ENCODE measurements around the gene IL37.

The IL37 gene, protein sequence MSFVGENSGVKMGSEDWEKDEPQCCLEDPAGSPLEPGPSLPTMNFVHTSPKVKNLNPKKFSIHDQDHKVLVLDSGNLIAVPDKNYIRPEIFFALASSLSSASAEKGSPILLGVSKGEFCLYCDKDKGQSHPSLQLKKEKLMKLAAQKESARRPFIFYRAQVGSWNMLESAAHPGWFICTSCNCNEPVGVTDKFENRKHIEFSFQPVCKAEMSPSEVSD

DNA sequence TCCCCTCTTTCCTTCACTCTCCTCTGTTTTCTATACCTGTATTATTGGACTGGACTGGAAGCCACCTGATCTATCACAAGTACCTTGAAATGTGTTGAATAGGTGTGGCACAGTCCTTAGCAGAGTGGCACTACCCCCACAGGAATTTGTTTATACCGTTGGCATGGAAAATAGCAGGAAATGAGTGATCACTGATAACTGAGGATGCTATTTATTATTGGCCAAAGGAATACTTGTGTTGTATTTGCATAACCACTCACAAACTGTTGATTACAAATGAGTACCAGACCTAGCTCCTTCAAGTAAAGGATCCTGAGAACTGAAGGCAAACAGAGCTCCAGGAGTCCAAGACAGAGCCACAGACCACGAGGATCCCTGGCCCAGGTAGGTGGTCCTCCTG lies at the start of gene IL37:
TSS of gene IL37 (plus strand) at position 301 of the 400 bp plus-strand sequence. CDS start 1,848 bp downstream, outside the sequence.
- no peak for DNase-seq (ENCODE audit: low spot score)

DNA sequence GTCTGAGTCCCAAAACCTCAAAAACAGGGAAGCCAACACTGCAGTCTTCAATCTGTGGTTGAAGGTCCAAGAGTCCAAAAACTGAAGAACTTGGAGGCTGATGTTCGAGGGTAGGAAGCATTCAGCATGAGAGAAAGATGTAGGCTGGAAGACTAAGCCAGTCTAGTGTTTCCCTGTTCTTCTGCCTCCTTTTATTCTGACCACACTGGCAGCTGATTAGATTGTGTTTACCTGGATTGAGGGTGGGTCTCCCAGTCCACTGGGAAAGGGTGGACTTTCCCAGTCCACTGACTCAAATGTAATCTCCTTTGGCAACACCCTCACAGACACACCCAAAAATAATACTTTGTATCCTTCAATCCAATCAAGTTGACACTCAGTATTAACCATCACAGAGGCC lies 46.9 kb upstream of the IL37 start:
- no peak for DNase-seq (ENCODE audit: low spot score)

- no peak for DNase-seq (ENCODE audit: low spot score)
Observed at GRCh38 chr2:112866128-112866835, 44.7 kb upstream of the IL37 start.

GRCh38 chr2:112867701-112868631 lies 43.0 kb upstream of the IL37 start:
- DNase-seq (ENCODE audit: low spot score): no peak

GRCh38 chr2:112869258-112869842 lies 41.6 kb upstream of the IL37 start:
- DNase-seq (ENCODE audit: low spot score): peak; percentile 9

DNA sequence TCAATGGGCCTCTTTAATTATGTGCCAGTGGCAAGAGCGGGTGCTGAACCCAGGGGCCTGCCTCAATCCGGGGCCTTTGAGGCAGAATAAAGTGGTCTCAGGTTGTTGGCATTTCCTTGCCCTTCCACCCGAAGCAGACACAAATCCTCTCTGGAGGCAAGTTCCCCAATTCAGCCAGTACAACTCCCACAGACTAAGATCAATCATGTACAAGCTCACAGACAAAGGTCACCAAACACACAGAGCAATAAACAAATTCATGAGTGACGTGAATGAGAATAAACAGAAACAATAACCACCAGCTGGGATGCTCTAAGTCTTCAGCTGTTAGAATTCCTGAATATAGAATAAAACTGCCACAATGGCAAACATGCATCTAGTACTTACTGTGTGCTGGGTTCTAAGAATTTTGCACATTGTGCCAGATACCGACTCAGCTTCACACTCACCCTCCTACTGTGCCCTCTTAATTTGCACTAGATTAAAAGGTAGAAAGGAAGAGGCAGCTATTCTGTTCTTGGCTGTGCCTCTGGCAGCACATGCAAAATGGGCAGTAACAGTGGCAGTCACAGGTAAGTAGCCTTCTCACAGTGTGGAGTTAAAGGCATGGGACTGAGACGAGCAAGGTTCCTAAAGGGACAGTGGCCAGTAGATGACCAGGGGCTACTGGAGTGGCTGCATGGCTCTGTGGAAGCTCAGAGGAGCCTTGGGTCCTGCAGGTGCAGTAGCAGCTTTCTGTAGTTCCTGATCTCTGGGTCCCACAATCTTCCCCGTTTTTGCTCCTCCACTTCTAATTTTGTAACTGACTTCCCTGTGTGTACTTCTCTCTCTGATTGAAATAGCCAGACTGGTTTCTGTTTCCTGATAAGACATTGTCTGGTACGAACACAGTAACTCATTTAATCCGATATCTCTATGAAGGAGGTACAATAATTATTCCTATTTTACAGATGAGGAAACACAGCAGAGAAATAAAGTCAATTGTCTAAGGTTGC lies 39.8 kb upstream of the IL37 start:
- no peak for DNase-seq (ENCODE audit: low spot score)

GRCh38 chr2:112876257-112876970 lies 34.6 kb upstream of the IL37 start:
- no peak for DNase-seq (ENCODE audit: low spot score)

DNA sequence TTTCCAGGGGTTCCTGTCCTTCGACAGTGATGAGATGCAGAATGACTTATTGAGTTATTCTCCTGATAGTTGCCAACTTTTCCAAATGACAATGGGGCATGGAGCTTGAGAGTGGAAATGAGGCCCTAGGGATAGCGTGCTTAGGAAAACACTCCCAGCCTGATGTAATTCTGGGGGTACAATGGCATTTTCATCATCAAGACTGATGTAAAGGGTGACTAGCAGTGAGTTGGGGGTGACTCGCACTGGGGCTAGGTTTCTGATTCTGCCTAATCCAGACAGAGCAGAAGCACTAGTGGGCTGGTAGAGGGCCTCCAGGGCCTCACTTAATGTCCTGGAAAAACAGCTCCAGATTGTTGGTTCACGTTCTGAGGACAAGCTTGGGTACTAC lies 34.0 kb upstream of the IL37 start:
- DNase-seq (ENCODE audit: low spot score): no peak

- no peak for DNase-seq (ENCODE audit: low spot score)
Observed at GRCh38 chr2:112877423-112877822, 33.5 kb upstream of the IL37 start.

GRCh38 chr2:112879491-112880041 lies 31.4 kb upstream of the IL37 start:
- no peak for DNase-seq (ENCODE audit: low spot score)

DNA sequence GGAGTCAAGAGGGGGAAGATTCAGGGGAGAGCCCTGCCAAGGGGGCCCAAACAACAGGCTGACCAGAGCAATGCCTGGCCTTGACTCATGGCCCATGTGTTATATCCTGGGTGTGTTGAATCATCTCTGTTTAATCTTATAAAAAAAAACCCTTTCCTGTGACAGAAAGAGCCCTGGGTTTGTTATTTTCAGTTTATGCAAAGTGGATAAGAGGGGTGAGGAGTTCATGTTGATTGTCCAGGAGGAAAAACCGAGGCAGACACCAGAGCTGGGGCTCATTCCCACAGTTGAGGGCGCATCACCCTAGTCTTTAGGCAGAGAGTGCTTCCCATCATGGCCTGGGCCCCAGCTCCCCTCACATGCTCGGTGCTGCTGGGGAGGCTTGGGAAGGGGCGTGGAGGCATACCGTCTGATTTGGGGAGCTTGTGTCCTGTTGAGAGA lies 30.9 kb upstream of the IL37 start:
- no peak for DNase-seq (ENCODE audit: low spot score)

DNA sequence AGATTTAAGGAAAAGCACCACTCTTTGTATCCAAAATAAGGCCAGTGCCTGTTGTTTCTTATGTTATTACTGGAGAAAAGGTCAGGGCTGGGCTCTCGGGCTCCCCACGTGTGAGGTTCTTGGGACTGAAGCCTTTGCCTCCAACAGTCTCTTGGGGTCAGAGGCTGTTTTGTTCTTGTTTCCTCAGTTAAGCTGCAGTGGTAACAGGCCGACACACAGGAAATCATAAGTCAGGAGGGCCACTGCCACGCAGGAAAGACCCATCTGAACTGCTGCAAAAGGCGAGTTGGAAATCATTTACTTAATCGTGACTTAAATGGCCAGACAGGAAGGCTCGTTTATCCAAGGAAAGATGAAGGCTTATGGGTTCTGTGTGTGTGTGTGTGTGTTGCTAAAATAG lies 30.3 kb upstream of the IL37 start:
- no peak for DNase-seq (ENCODE audit: low spot score)

- no peak for DNase-seq (ENCODE audit: low spot score)
Observed at GRCh38 chr2:112881217-112881985, 29.6 kb upstream of the IL37 start.

DNA sequence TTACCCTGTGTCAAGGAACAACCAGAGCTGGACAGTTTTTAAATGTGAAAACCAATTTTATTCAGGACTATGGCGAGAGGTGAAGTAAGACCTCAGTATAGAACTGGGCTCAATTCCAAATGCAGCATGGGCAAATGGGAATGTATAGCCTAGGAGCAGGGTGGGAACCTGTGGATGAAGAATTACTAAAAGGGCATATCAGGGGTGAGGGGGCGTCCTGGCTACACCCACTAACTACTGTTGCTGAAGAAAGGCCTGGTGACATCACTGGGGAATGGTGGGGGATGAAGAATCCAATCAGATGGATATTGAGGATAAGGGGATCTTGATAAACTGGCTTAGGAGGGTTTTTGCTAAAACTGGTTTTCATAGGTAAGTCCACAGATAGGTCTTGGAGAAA lies 27.3 kb upstream of the IL37 start:
- no peak for DNase-seq (ENCODE audit: low spot score)

- peak; percentile 61 for DNase-seq (ENCODE audit: low spot score)
Observed at GRCh38 chr2:112884869-112885505, 26.0 kb upstream of the IL37 start.

DNA sequence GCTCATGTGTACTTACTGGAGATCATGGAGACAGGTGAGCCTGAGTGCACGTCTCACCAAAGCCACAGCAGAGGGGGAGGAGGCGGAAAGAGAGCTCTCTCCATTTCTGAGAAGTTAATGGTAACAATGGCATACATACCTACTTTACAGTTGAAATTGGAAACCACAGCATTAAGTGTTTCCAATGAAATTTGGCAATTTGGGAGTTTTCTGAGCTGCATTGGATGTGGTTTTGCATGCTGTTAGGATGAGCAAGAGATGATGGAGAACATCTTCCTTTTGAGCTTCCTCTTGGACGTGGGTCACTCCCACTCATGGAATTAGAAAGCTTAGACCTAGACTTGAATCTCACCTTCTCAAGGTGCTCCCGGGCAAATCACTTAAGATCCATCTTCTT lies 25.5 kb upstream of the IL37 start:
- no peak for DNase-seq (ENCODE audit: low spot score)

DNA sequence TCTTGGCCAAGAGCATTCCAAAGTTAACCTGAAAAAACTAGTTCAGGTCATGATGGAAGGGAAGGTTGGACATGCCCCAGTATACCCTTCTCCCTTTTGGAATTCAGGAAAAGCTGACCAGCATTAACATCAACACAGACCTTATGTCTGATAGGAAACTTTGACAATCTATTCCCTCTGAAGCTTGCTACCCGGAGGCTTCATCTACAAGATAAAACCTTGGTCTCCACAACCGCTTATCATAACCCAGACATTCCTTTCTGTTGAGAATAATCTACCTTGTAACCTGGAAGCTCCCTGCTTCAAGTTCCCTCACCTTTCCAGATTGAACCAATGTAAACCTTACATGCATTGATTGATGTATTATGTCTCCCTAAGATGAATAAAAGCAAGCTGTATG lies 24.7 kb upstream of the IL37 start:
- no peak for DNase-seq (ENCODE audit: low spot score)

DNA sequence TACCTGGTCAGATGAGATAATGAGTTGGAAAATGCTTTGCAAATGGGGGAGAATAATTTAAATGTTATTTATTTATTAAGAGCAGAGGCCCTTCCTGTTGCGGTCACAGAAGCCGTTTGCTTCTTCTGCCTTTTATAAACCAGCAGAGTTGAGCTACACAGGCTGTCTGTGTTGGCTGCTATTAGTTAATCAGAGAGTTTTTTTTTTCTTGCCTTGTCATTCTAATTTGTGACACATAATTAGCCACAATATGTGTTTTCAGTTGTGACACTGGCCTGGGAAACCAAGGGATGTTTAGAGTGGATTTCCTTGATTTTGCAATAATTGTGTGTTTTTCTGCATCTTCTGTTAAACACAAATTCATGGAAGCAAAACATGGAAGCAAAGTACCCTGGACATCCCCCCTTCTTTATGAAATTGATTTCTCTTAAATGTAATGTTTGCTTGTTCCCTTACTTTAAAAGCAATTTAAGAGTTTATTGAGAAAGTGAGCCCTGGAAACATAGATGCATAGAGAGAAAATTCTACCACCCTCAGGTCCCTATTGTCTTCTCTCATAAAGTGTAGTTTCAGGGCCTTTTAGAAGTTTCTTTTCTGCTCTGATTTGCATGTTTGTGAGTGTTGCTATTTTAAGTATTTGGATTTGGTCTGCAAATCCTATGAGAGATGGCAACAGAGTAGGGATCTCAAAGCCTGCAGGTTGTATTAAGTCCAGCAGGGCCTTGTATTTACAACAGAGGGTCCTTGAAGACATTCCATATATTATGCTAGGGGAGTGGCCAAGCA lies 22.8 kb upstream of the IL37 start:
- DNase-seq (ENCODE audit: low spot score): no peak
